Calu3 (cell line): ENCODE results near the gene UAP1L1. TPM values are rescaled to one million over a fixed set of nuclear protein-coding genes. Genes with fewer than 3 reads are reported as not detected.
A peak's percentile ranks its signal among the peaks of the same experiment; 100 is the strongest.

Source experiments
- BruUV-seq: library from RNA; stranded (reverse); fragments of 400-500 nt; replicated peaks from 2 replicates; lab custom pipeline; 2021; lab: Mats Ljungman, UMichigan
- CTCF ChIA-PET: fragments of 300-600 bp; sonication (Branson Sonifier 250); formaldehyde crosslinking; loops from one replicate; lab custom pipeline; 2022; ENCODE audit warnings: antibody characterized with exemption; lab: Charles Lee
- DNase-seq: peaks from one replicate; pipeline ENCODE4 v3.0.0; 2022
- H3K27ac Mint-ChIP-seq: one replicate; pipeline ENCODE4 v1.8.0; 2022; ENCODE audit warnings: mixed read lengths; ENCODE audit not compliant: unreplicated experiment
- H3K27me3 Mint-ChIP-seq: one replicate; pipeline ENCODE4 v1.8.0; 2022; ENCODE audit warnings: mixed read lengths; ENCODE audit not compliant: unreplicated experiment
- H3K36me3 Mint-ChIP-seq: one replicate; pipeline ENCODE4 v1.8.0; 2022; ENCODE audit warnings: mild to moderate bottlenecking, moderate library complexity, mixed read lengths; ENCODE audit not compliant: insufficient read depth, unreplicated experiment
- H3K4me1 Mint-ChIP-seq: one replicate; pipeline ENCODE4 v1.8.0; 2022; ENCODE audit warnings: mild to moderate bottlenecking, low read depth, mixed read lengths; ENCODE audit not compliant: unreplicated experiment
- H3K4me3 Mint-ChIP-seq: one replicate; pipeline ENCODE4 v1.8.0; 2022; ENCODE audit warnings: mild to moderate bottlenecking, low read depth, moderate library complexity, mixed read lengths; ENCODE audit not compliant: unreplicated experiment
- H3K9me3 Mint-ChIP-seq: one replicate; pipeline ENCODE4 v1.8.0; 2022; ENCODE audit warnings: low read depth, mixed read lengths; ENCODE audit not compliant: unreplicated experiment
- CTCF ChIP-seq: fragments of 200-600 bp; IDR thresholded peaks from one replicate; pipeline ENCODE4 v1.8.0; 2022; ENCODE audit warnings: antibody characterized with exemption; ENCODE audit not compliant: unreplicated experiment
- intact Hi-C: fragments of 100-400 bp; cut with micrococcal nuclease; formaldehyde crosslinking; loops from one replicate; pipeline ENCODE4 v1.10.0; 2022; ENCODE audit not compliant: unreplicated experiment
- total RNA-seq: library from RNA; stranded (reverse); gene quantifications from 2 replicates; pipeline ENCODE4 v1.2.3, GENCODE V29; 2022

Gene UAP1L1
- total RNA-seq, 1 experiment from 2014 or later = 9.1 TPM

DNA sequence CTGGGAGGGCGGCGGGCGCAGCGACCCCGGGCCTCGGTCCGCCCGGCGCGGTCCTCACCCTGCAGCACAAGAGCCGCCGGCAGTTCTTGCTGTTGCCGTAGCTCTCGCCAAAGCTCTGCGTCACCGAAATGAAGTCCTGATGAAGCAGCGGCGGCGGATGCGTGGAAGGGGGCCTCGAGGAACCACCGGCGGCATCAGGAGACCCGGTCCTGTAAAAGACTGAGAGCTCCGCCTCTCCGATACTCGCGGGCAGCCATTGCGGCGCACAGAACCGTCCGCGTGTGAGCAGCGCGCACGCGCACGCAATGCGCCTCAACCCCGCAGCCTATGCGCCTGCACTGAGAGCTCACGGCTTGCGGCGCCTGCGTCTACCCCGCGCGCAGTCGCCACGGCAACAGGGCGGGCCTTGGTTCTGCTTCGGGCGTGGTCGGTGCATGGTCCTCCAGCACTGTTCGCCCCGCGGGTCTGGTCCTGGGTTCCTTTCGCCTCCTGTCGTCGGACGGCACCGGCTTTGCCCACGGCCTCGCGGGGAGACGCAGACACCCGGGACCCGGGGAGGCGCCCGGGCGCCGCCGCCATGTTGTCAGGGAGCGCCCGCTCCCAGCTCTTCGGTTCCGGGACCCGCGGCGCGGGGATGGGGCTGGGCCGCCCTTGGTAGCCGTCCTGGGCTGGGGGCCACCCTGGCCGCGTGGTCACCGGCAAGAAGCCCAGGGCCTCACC lies 52.3 kb downstream of the UAP1L1 start:
- DNase-seq = peak; percentile 83
- Mint-ChIP-seq H3K27me3 (no peaks in the 10 kb centered on the region), H3K36me3 (peaks cover 34% of the 10 kb centered on the region), H3K4me3 (peak overlapping the region; percentile 90), H3K9me3 (no peaks in the 10 kb centered on the region), H3K4me1 (peaks cover 22% of the 10 kb centered on the region), H3K27ac (no peak overlapping the region)
- CTCF ChIA-PET = interaction anchor here (0.6 to 1.1 kb wide), 5 partner anchors 40 to 339 kb away, joined by 3 to 8 read pairs (median 4); partner anchors contain the start of gene RNF224
- intact Hi-C loops = no loop called here
- no TSS peak for BruUV-seq
- no peak for TF ChIP-seq CTCF

DNA sequence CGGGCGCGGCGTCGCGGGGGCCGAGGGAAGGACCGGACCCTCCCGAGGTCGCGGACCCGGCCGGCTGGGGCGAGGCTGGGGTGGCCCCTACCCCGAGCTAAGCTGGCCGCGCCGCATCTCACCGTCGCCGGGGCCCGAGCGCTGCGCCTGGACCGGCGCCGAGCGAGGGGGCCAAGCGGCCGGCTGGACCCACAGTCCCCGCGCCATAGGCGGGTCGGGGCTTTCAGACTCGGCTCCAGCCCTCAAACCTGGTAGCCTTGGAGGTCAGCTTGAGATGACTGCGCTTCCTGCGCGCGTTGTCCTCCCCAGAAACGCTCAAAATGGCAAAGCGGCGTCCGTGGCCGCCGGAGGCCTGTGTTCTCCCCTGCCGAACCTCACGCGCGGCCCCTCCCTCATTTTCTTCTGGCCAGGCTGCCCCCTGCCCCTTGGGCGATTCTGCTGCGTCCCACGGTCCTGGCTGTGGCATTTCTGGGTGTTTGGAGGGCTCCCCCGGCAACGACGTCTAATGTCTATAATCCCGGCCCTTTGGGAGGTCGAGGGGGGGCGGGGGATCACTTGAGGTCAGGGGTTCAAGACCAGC lies 52.9 kb downstream of the UAP1L1 start:
- no peak for TF ChIP-seq CTCF
- CTCF ChIA-PET = interaction anchor here (0.6 to 1.1 kb wide), 4 partner anchors 89 to 340 kb away, joined by 3 to 8 read pairs (median 4); partner anchors contain the start of gene RNF224
- H3K27me3 Mint-ChIP-seq = peaks cover under 1% of the 10 kb centered on the region
- intact Hi-C loops = no loop called here
- peak; percentile 10 for DNase-seq
- peak overlapping the region; percentile 27 for H3K27ac Mint-ChIP-seq
- peaks cover 34% of the 10 kb centered on the region for H3K36me3 Mint-ChIP-seq
- H3K4me3 Mint-ChIP-seq = peak overlapping the region; percentile 90
- H3K4me1 Mint-ChIP-seq = peaks cover 22% of the 10 kb centered on the region
- no peaks in the 10 kb centered on the region for H3K9me3 Mint-ChIP-seq
- BruUV-seq = no TSS peak

Other genes with a start within 250 kb of the UAP1L1 start
- 2.9 and 3.2 TPM in 2 replicates for gene AJM1, start 235.0 kb upstream of the UAP1L1 start, total RNA-seq
- gene PHPT1, start 228.1 kb upstream of the UAP1L1 start, total RNA-seq = 44.1 and 48.7 TPM in 2 replicates
- gene MAMDC4, start 225.2 kb upstream of the UAP1L1 start, total RNA-seq = 3.1 and 3.6 TPM in 2 replicates
- gene EDF1, start 211.2 kb upstream of the UAP1L1 start, total RNA-seq = 233 and 238 TPM in 2 replicates
- gene TRAF2, start 191.0 kb upstream of the UAP1L1 start, total RNA-seq = 47.8 and 50.5 TPM in 2 replicates
- gene FBXW5, start 132.8 kb upstream of the UAP1L1 start, total RNA-seq = 49.9 and 50.8 TPM in 2 replicates
- 3.9 and 4.0 TPM in 2 replicates for gene C8G, start 132.3 kb upstream of the UAP1L1 start, total RNA-seq
- gene LCN12, start 125.2 kb upstream of the UAP1L1 start, total RNA-seq = 3.8 and 3.9 TPM in 2 replicates
- gene PTGDS, start 100.0 kb upstream of the UAP1L1 start, total RNA-seq = not detected in 2 replicates
- gene LCNL1, start 94.5 kb upstream of the UAP1L1 start, total RNA-seq = 0.22 TPM in 1 of 2 replicates, not detected in the other
- gene PAXX, start 85.1 kb upstream of the UAP1L1 start, total RNA-seq = 38.3 and 43.7 TPM in 2 replicates
- gene CLIC3, start 80.9 kb upstream of the UAP1L1 start, total RNA-seq = 0.35 and 0.91 TPM in 2 replicates
- gene ABCA2, start 49.3 kb upstream of the UAP1L1 start, total RNA-seq = 47.6 and 50.7 TPM in 2 replicates
- not detected in 2 replicates for gene FUT7, start 45.4 kb upstream of the UAP1L1 start, total RNA-seq
- 65.2 and 78.6 TPM in 2 replicates for gene NPDC1, start 31.3 kb upstream of the UAP1L1 start, total RNA-seq
- gene ENTPD2, start 23.5 kb upstream of the UAP1L1 start, total RNA-seq = 3.8 and 5.8 TPM in 2 replicates
- gene SAPCD2, start 7.0 kb upstream of the UAP1L1 start, total RNA-seq = 38.4 and 41.1 TPM in 2 replicates
- gene MAN1B1, start 9.5 kb downstream of the UAP1L1 start, total RNA-seq = 61.4 and 65.6 TPM in 2 replicates
- gene DPP7, start 37.2 kb downstream of the UAP1L1 start, total RNA-seq = 51.6 and 76.8 TPM in 2 replicates
- gene GRIN1, start 61.6 kb downstream of the UAP1L1 start, total RNA-seq = 0.24 and 0.54 TPM in 2 replicates
- 0.52 and 0.98 TPM in 2 replicates for gene LRRC26, start 92.5 kb downstream of the UAP1L1 start, total RNA-seq
- gene TMEM210, start 94.5 kb downstream of the UAP1L1 start, total RNA-seq = not detected in 2 replicates
- 49.4 and 51.4 TPM in 2 replicates for gene ANAPC2, start 111.0 kb downstream of the UAP1L1 start, total RNA-seq
- 41.9 and 44.1 TPM in 2 replicates for gene SSNA1, start 111.2 kb downstream of the UAP1L1 start, total RNA-seq
- 18.3 and 20.3 TPM in 2 replicates for gene TPRN, start 123.2 kb downstream of the UAP1L1 start, total RNA-seq
- 25.4 and 28.8 TPM in 2 replicates for gene TMEM203, start 128.1 kb downstream of the UAP1L1 start, total RNA-seq
- gene NDOR1, start 128.2 kb downstream of the UAP1L1 start, total RNA-seq = 26.4 and 27.7 TPM in 2 replicates
- gene RNF208, start 144.7 kb downstream of the UAP1L1 start, total RNA-seq = 10.1 and 14.2 TPM in 2 replicates
- gene CYSRT1, start 147.7 kb downstream of the UAP1L1 start, total RNA-seq = 3.0 and 3.6 TPM in 2 replicates
- gene RNF224, start 150.0 kb downstream of the UAP1L1 start, total RNA-seq = 1.6 and 1.7 TPM in 2 replicates
- gene SLC34A3, start 153.4 kb downstream of the UAP1L1 start, total RNA-seq = 0.26 and 0.34 TPM in 2 replicates
- gene TUBB4B, start 163.8 kb downstream of the UAP1L1 start, total RNA-seq = 360 and 383 TPM in 2 replicates
- gene STPG3, start 173.8 kb downstream of the UAP1L1 start, total RNA-seq = not detected in 2 replicates
- gene NELFB, start 177.8 kb downstream of the UAP1L1 start, total RNA-seq = 41.8 and 43.5 TPM in 2 replicates
- 51.8 and 60.2 TPM in 2 replicates for gene TOR4A, start 200.2 kb downstream of the UAP1L1 start, total RNA-seq
- gene NRARP, start 224.8 kb downstream of the UAP1L1 start, total RNA-seq = 32.6 and 32.9 TPM in 2 replicates